ENCODE data around the gene DNAJC15. TPM values are rescaled to one million over a fixed set of nuclear protein-coding genes. Genes with fewer than 3 reads are reported as not detected.
"Not testable (repeated sequence)": the region's sequence is repeated elsewhere in the genome, so short reads cannot be mapped to it uniquely, and the experiment has no call there.

DNAJC15 gene
- total RNA-seq, 2 experiments from 2014 or later, result 8.9 to 10.6 TPM

DNA sequence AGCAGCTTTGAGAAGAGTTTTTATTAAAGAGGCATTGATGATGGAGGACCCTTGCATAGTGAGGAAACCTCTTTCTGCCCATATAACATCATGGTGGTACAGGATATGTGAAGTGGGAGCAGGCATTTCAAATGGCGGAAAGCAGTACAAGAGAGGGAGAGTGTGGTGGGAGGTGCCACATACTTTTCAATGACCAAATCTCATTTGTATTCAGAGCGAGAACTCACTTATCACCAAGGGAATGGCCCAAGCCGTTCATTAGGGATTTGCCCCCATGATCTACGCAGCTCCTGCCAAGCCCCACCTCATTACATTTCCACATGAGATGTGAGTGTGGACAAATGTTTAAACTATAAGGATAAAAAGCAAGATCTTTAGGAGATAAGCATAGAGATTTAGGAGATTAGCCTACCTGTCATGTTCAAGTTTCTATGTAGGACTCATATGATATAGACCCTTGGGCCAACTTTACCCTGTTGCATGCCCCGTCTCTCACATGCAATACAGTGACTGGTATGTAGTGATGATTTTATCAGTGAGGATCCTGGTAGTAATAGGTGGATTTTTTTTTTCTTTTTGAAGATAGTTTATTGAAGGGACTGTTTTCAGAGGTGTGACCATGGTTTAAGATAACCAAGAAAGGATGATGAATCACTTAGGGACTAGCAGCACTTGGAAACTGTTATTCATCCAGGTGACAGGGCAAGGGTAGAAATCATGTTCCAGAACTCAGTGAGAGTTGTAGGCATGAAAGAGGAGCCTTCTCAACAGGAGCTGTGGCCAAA lies 38.3 kb downstream of the DNAJC15 start:
- Mint-ChIP-seq H3K4me1 (ENCODE audit: low read depth) (peaks cover 50% of the 10 kb centered on the region), H3K4me3 (no peak overlapping the region), H3K27ac (peak overlapping the region; percentile 4), H3K9me3 (no peaks in the 10 kb centered on the region), H3K36me3 (ENCODE audit: low read depth) (peaks cover 14% of the 10 kb centered on the region), H3K27me3 (no peaks in the 10 kb centered on the region)
- peak; percentile 84 for ATAC-seq
- ChIA-PET CTCF (no interaction called here), POLR2A (no interaction called here)
- TF ChIP-seq, protein P1, sequence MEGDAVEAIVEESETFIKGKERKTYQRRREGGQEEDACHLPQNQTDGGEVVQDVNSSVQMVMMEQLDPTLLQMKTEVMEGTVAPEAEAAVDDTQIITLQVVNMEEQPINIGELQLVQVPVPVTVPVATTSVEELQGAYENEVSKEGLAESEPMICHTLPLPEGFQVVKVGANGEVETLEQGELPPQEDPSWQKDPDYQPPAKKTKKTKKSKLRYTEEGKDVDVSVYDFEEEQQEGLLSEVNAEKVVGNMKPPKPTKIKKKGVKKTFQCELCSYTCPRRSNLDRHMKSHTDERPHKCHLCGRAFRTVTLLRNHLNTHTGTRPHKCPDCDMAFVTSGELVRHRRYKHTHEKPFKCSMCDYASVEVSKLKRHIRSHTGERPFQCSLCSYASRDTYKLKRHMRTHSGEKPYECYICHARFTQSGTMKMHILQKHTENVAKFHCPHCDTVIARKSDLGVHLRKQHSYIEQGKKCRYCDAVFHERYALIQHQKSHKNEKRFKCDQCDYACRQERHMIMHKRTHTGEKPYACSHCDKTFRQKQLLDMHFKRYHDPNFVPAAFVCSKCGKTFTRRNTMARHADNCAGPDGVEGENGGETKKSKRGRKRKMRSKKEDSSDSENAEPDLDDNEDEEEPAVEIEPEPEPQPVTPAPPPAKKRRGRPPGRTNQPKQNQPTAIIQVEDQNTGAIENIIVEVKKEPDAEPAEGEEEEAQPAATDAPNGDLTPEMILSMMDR (IDR thresholded peaks at IDR 0.05), result no peak
- peak; percentile 36 for DNase-seq
- intact Hi-C loops (cut with micrococcal nuclease), result no loop called here

DNA sequence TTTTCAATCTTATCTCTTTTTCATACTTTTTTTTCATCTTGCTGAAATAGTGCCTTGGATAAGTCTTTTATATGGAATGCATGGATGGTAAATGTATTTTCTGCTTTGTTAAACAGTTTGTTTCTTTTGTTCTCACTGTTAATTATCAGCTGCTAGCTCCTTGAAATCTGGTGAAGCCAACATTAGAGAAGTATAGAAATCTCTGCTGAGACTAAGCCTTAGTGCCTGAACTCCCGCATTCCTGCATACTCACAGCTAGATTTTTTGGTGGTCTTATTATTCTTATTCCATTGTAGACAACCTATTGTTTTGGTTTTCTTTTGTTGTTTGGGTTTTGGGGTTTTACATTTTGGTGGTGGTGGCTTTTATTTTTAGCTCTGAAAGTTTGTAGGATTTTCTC lies 48.4 kb downstream of the DNAJC15 start:
- POLR2A ChIA-PET, result interaction anchor here (0.6 kb wide), 1 partner anchor 73 kb away, joined by 3 read pairs; no protein-coding TSS in a partner anchor
- H3K4me3 Mint-ChIP-seq, result no peak overlapping the region
- H3K36me3 Mint-ChIP-seq (ENCODE audit: low read depth), result peaks cover 15% of the 10 kb centered on the region
- ATAC-seq, result no peak
- CTCF ChIA-PET, result interaction anchor here (1.0 to 1.8 kb wide), 4 partner anchors 12 to 15 kb away, joined by 3 to 9 read pairs (median 3); no protein-coding TSS in a partner anchor
- H3K9me3 Mint-ChIP-seq, result no peaks in the 10 kb centered on the region
- intact Hi-C loops (cut with micrococcal nuclease), result no loop called here
- DNase-seq, result no peak
- H3K27me3 Mint-ChIP-seq, result no peaks in the 10 kb centered on the region
- TF ChIP-seq, protein P1 (IDR thresholded peaks at IDR 0.05), result no peak
- peaks cover 33% of the 10 kb centered on the region for H3K4me1 Mint-ChIP-seq (ENCODE audit: low read depth)
- no peak overlapping the region for H3K27ac Mint-ChIP-seq

DNA sequence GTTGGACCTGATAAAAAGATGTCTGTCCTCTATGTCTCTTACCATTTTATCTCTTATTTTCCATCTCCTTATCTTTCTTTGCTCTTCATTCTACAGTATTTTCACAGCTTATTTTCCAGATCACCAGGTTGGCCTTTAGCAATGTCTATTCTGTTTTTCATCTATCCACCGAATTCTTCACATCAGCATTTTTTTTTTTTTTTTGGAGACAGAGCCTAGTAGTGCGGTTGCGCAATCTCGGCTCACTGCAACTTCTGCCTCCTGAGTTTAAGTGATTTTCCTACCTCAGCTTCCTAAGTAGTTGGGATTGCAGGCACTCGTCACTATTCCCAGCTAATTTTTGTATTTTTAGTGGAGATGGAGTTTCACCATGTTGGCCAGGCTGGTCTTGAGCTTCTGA lies 49.0 kb downstream of the DNAJC15 start:
- ChIA-PET CTCF (interaction anchor here (0.9 to 1.8 kb wide), 5 partner anchors 11 to 93 kb away, joined by 3 to 9 read pairs (median 3); no protein-coding TSS in a partner anchor), POLR2A (interaction anchor here (0.6 kb wide), 1 partner anchor 74 kb away, joined by 3 read pairs; no protein-coding TSS in a partner anchor)
- DNase-seq (no peak), ATAC-seq (no peak)
- peaks cover 36% of the 10 kb centered on the region for H3K4me1 Mint-ChIP-seq (ENCODE audit: low read depth)
- TF ChIP-seq, protein P1 (IDR thresholded peaks at IDR 0.05), result no peak
- intact Hi-C loops (cut with micrococcal nuclease), result no loop called here
- H3K9me3 Mint-ChIP-seq, result no peaks in the 10 kb centered on the region
- H3K27me3 Mint-ChIP-seq, result no peaks in the 10 kb centered on the region
- H3K36me3 Mint-ChIP-seq (ENCODE audit: low read depth), result peaks cover 15% of the 10 kb centered on the region
- H3K27ac Mint-ChIP-seq, result no peak overlapping the region
- H3K4me3 Mint-ChIP-seq, result no peak overlapping the region

DNA sequence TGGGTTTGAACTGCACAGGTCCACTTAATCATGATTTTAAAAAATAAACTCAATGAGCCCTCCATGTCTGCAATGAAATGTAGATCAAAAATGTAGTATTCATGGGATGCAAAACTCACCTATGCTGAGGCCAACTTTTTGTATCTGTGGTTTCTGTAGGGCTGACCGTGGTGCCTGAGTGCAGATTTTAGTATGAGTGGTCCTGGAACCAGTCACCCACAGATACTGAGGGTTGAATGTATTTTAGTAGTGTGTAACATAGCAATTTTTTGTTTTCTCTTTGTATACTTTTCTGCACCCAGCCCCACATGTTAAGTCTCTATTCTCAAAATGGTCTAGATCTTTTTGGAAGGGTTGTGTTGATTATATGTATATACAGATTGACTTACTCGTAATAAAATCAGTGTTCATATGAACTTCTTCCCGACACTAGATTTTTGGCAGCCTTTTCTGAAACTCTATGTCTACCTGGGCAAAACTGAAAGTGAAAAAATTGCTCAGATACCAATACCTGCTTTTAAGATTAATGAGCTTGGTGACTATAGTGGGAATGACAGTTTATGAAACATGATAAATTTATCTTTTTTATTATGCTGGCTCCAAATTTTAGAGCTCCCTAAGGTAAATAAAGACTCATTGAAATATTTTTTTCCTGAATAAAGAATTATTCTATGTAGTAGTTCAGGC lies 51.6 kb downstream of the DNAJC15 start:
- ATAC-seq (peak; percentile 65), DNase-seq (peak; percentile 39)
- ChIA-PET POLR2A (interaction anchor here (1.0 kb wide), 2 partner anchors 9 to 17 kb away, joined by 3 to 4 read pairs; no protein-coding TSS in a partner anchor), CTCF (interaction anchor here (1.0 kb wide), 1 partner anchor 106 kb away, joined by 3 read pairs; no protein-coding TSS in a partner anchor)
- Mint-ChIP-seq H3K4me1 (ENCODE audit: low read depth) (peaks cover 43% of the 10 kb centered on the region), H3K27me3 (no peaks in the 10 kb centered on the region), H3K4me3 (no peak overlapping the region), H3K27ac (no peak overlapping the region), H3K9me3 (no peaks in the 10 kb centered on the region), H3K36me3 (ENCODE audit: low read depth) (peaks cover 20% of the 10 kb centered on the region)
- intact Hi-C loops (cut with micrococcal nuclease), result no loop called here
- TF ChIP-seq, protein P1 (IDR thresholded peaks at IDR 0.05), result no peak

DNA sequence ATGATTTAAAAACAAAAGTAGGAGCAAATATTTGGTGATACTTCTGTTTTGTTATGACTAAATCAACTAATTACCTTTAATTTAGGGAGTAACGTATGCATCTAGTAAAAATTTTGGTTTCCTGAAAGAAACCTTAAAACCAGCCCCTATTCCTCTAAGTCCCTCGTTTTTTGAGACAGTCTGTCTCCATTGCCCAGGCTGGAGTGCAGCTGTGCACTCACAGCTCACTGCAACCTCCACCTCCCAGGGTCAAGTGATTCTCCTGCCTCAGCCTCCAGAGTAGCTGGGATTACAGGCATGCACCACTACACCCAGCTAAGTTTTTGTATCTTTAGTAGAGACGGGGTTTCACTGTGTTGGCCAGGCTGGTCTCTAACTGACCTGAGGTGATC lies 52.1 kb downstream of the DNAJC15 start:
- H3K4me3 Mint-ChIP-seq; H3K27me3 Mint-ChIP-seq; intact Hi-C loops (cut with micrococcal nuclease); H3K9me3 Mint-ChIP-seq; DNase-seq; H3K27ac Mint-ChIP-seq; ATAC-seq: not testable (repeated sequence)
- Mint-ChIP-seq H3K4me1 (ENCODE audit: low read depth) (peaks cover 43% of the 10 kb centered on the region), H3K36me3 (ENCODE audit: low read depth) (peaks cover 25% of the 10 kb centered on the region)
- ChIA-PET POLR2A (interaction anchor here (1.0 kb wide), 2 partner anchors 10 to 18 kb away, joined by 3 to 4 read pairs; no protein-coding TSS in a partner anchor), CTCF (interaction anchor here (1.0 kb wide), 1 partner anchor 106 kb away, joined by 3 read pairs; no protein-coding TSS in a partner anchor)

Data from activated CD8-positive, alpha-beta T cell treated with anti-CD3 and anti-CD28 coated beads for 36 hours (primary cell).